HuH-7 (cell line): ENCODE data around the gene MESP2.

Source experiments
- DNase-seq: peaks from one replicate; pipeline ENCODE4 v3.0.0; 2011; ENCODE audit warnings: low spot score

The MESP2 gene

DNA sequence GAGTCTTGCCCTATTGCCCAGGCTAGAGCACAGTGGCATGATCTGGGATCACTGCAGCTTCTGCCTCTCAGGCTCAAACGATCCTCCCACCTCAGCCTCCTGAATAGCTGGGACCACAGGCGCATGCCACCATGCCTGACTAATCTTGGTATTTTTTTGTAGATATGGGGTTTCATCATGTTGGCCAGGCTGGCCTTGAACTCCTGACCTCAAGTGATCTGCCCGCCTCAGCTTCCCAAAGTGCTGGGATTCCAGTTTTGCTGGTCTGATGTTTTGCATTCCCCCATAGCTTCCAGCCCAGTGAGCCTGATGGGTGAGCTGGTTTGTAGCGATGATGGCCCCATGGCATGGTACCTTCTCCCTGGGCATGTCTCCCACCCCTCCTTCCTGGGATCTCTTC is 20.4 kb upstream of the MESP2 start:
- no peak for DNase-seq

DNA sequence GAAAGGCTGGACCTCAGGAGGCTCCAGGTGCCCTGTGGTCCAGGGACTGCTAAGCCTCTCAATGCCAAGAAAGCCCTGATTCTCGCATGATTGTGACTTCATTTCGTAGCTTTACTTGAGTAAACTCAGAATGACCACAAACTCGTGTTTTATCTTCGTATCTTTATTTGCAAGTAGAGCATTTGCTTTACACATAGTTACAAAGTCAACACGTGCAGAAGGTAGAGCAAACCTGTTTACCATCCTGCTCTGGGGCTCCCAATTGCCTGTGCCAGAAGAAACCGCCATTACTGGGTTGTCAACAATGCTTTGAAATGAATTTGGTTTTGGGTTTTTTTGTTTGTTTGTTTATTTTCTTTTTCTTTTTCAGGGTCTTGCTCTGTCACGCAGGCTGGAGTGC is 19.2 kb upstream of the MESP2 start:
- DNase-seq: peak; percentile 62

GRCh38 chr15:89758283-89758682 is 17.8 kb upstream of the MESP2 start:
- no peak for DNase-seq

DNA sequence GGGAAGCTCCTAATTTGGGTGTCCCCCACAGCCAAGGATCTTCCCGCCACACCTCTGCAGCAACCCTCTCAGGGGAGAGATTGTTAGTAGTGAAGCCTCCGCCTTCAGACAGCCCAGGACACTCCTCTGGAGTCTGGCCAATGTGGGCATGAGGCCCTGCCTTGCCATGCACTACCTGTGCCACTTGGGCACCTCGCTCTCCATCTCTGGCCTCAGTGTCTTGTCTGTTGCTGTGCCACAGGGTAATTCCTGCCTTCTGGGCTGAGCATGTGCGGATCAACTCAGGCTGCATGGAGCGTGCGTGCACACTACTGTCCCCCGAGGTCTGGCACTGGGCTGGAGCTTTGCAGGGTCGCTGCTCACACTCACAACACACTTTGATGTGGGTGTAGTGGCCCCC is 17.2 kb upstream of the MESP2 start:
- DNase-seq: no peak

- no peak for DNase-seq
These were observed 16.3 kb upstream of the MESP2 start for GRCh38 chr15:89759835-89760234.

GRCh38 chr15:89760303-89761008 is 15.7 kb upstream of the MESP2 start:
- peak; percentile 93 for DNase-seq

GRCh38 chr15:89761009-89761831 is 14.9 kb upstream of the MESP2 start:
- no peak for DNase-seq

DNA sequence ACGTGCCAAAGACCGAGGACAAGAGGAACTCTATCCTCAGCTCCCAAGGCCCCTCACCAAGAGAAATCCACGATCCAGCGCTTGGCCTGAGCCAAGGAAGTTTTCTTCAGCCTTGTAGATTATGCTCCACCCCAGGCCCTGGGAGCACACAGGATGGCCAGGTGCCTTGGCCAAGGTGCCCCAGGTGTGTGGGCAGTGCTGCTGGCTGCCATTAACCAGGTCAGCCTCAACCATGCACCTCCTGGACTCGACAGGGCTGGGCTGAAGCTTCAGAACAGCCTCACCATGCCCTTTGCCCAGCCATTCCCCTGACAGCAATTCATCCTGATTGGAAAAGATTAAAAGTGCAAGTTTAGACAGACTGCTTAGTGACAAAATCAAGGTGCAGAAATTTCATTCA is 14.2 kb upstream of the MESP2 start:
- DNase-seq: no peak

- no peak for DNase-seq
These were observed 10.4 kb upstream of the MESP2 start for GRCh38 chr15:89765694-89766093.

GRCh38 chr15:89766357-89767311 is 9.5 kb upstream of the MESP2 start:
- DNase-seq: no peak

DNA sequence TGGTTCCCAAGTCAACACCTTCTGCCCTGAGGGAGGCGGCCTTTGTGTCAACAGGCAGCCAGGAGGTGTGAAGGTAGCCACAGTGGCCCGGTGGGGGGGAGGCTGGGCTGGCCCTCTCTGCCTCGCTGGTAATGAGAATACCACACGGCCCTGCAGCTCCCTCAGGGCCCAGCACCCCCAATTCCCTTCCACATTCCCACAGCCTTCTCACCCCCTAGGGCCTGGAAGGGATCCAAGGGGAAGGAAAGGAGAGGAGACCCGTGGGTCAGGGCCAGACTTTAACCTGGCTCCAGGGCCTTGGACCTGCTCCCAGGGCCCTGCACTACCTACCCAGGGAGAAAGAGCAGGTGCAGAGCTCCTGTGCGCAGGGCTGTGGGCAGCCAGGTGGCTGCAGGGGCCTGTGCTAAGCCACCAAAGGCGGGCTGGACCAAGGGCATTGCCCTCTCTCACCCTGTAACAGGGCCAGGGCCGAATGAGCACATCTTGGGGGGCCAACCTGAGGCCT is 8.7 kb upstream of the MESP2 start:
- no peak for DNase-seq

- DNase-seq: no peak
These were observed 8.0 kb upstream of the MESP2 start for GRCh38 chr15:89768071-89768500.

DNA sequence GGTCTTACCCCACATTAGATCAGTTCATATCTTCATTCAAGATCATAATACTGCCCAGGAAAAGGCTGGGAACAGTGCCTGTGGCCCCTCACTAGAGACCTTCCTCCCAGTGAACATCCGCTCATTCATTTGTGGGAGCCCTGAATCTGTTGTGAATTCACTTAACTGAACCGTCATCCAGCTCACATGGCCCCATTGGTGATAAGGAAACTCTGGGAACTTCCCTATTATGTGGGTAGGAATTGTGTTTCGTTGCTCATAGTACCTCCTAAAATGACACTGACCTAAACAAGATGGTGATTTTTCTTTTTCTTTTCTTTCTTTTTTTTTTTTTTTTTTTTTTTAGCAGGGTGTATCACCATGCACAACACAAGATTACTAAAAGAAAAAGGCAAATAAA is 6.8 kb upstream of the MESP2 start:
- DNase-seq: no peak

DNA sequence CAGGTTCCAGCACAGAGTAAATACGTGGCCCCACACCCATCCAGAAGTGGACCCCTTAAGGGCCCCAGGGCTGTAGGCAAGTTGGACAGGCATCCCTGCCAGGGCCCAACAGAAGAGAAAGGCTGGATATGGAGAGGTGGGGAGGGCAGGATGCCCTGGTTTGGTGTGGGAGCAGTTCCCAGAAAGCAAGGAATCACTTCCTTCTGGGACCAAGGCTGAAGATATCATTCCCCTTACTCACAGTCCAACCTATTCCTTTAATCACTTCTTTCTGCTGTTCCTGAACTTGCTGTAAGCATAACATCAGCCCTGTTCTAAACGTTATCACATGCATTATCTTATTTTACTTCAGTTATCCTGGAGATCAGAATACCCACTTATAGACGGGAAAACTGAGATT is 6.1 kb upstream of the MESP2 start:
- no peak for DNase-seq

GRCh38 chr15:89772932-89773583 is 3.1 kb upstream of the MESP2 start:
- peak; percentile 83 for DNase-seq

- DNase-seq: no peak
These were observed 1.6 kb upstream of the MESP2 start for GRCh38 chr15:89774492-89774891.

DNA sequence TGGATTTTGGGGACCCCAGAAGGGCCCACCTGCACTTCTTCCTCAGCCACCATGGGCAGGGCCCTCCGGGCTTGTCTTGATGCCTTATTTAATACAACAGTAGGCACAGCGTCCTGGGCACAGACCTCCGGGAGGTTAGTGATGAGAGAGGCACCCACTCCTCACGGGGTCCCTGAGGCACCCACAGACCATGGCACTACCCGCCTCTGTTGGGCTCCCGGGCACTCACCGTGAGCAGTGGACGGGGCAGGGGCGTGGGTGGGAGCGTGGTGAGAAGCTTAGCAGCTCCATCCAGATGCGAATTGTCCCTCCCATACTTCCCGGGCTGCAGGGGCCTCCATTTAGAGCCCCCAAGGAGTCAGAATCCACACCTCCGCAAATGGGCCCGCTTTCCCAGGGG is 317 bp upstream of the MESP2 start:
- no peak for DNase-seq

- DNase-seq: no peak
These were observed 1.1 kb downstream of the MESP2 start for GRCh38 chr15:89777073-89777751.

- DNase-seq: no peak
These were observed 1.7 kb downstream of the MESP2 start for GRCh38 chr15:89777782-89778380.

DNA sequence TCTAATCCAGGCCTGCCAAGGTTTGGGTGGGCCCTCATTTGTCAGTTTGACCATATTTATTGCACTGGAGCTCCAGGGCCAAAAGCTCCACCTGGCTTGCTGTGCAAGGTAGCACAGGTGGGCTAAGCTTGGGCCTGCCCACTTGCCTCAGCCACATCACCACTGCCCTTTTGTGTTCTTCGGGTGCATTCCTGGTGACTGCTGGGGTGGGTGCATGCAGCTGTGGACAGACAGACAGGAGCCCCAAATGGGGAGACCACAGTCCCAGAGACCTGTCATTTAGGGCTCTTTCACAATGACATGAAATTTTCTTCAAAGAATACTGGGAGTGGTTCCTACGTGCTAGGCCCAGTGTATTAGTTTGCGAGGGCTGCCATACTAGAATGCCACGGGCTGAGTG is 2.7 kb downstream of the MESP2 start:
- DNase-seq: no peak

- DNase-seq: no peak
These were observed 4.5 kb downstream of the MESP2 start for GRCh38 chr15:89780601-89781000.
